B cell (primary cell): ENCODE data around the gene CEL. TPM values are rescaled to one million over a fixed set of nuclear protein-coding genes. Genes with fewer than 3 reads are reported as not detected.
A peak's percentile ranks its signal among the peaks of the same experiment; 100 is the strongest.

Source experiments
- ATAC-seq: fragments of 200-7000 bp; cut with Tn5 transposase; one replicate; pipeline ENCODE4 v1.10.0; 2021; ENCODE audit warnings: low read depth, mild to moderate bottlenecking, moderate number of reproducible peaks, moderate library complexity
- CTCF ChIA-PET: fragments of 350-600 bp; sonication (Branson Sonifier 250); formaldehyde crosslinking; loops from one replicate; lab custom pipeline; 2021; ENCODE audit warnings: antibody characterized with exemption, inconsistent platforms; lab: Charles Lee
- POLR2A ChIA-PET: fragments of 350-600 bp; sonication (Branson Sonifier 250); formaldehyde crosslinking; loops from one replicate; lab custom pipeline; 2021; ENCODE audit warnings: antibody characterized with exemption; lab: Charles Lee
- DNase-seq: peaks from one replicate; pipeline ENCODE4 v3.0.0; 2013
- H2AFZ ChIP-seq: 2 replicates; pipeline ENCODE4 v1.6.1; 2012; ENCODE audit warnings: mild to moderate bottlenecking, low read depth, low read length; ENCODE audit not compliant: insufficient read depth, poor library complexity, severe bottlenecking
- H3K27ac ChIP-seq, 2 donors: 1 replicate in 1 of 2; 2 replicates in 1 of 2; pipeline ENCODE4 v1.5.1; 2012 to 2013; ENCODE audit warnings: low read length in 2 of 2, mild to moderate bottlenecking in 2 of 2, moderate library complexity in 1 of 2
- H3K27me3 ChIP-seq, 4 experiments: fragments of 200-600 bp in 1 of 4; sonication (generic) in 1 of 4; replicated peaks in 1 of 4; 1 replicate in 2 of 4; 2 replicates in 2 of 4; pipeline versions ENCODE4 v1.6.1 to v1.7.0; 2013 to 2016; ENCODE audit warnings: low read length in 3 of 4, mild to moderate bottlenecking in 2 of 4, mixed read lengths in 1 of 4, moderate library complexity in 1 of 4; ENCODE audit not compliant: insufficient read depth in 4 of 4, control insufficient read depth in 3 of 4; ENCODE audit errors: control extremely low read depth in 1 of 4
- H3K36me3 ChIP-seq, 2 experiments: replicated peaks in 1 of 2; 1 replicate in 1 of 2; 2 replicates in 1 of 2; pipeline versions ENCODE4 v1.6.1 to v1.7.1; 2013; ENCODE audit warnings: low read length in 1 of 2; ENCODE audit not compliant: insufficient read depth in 2 of 2, control insufficient read depth in 1 of 2; ENCODE audit errors: control extremely low read depth in 1 of 2, extremely low read depth in 1 of 2
- H3K4me1 ChIP-seq, 2 donors: fragments of 200-600 bp in 1 of 2; sonication (generic) in 1 of 2; 1 replicate in 1 of 2; 2 replicates in 1 of 2; pipeline versions ENCODE4 v1.5.1 to v1.6.1; 2013 to 2017; ENCODE audit warnings: low read length in 2 of 2; ENCODE audit not compliant: control insufficient read depth in 2 of 2, insufficient read depth in 2 of 2
- H3K4me2 ChIP-seq: replicated peaks from 2 replicates; pipeline ENCODE3; 2012; ENCODE audit warnings: mild to moderate bottlenecking, low read depth, low read length; ENCODE audit not compliant: poor library complexity, severe bottlenecking
- H3K4me3 ChIP-seq, 5 experiments: fragments of 200-600 bp in 1 of 5; sonication (generic) in 1 of 5; 1 replicate in 3 of 5; 2 replicates in 2 of 5; pipeline versions ENCODE4 v1.5.1 to v1.7.0; 2011 to 2016; ENCODE audit warnings: low read length in 4 of 5, mild to moderate bottlenecking in 4 of 5, low read depth in 2 of 5, control low read depth in 1 of 5, moderate library complexity in 1 of 5; ENCODE audit not compliant: insufficient read depth in 1 of 5; ENCODE audit errors: control extremely low read depth in 1 of 5, extremely low read depth in 1 of 5
- H3K79me2 ChIP-seq: fragments of 200-600 bp; sonication (generic); one replicate; pipeline ENCODE4 v1.6.0; 2016; ENCODE audit warnings: low read length; ENCODE audit not compliant: control insufficient read depth, insufficient read depth
- H3K9ac ChIP-seq: fragments of 200-600 bp; sonication (generic); 2 replicates; pipeline ENCODE4 v1.6.1; 2017; ENCODE audit warnings: mild to moderate bottlenecking, low read length, moderate library complexity
- H3K9me3 ChIP-seq, 3 donors: one replicate each; pipeline versions ENCODE4 v1.6.1 to v1.7.1; 2013; ENCODE audit warnings: low read length in 2 of 3; ENCODE audit not compliant: control insufficient read depth in 2 of 3, insufficient read depth in 1 of 3; ENCODE audit errors: control extremely low read depth in 1 of 3
- H4K20me1 ChIP-seq: 2 replicates; pipeline ENCODE4 v1.6.0; 2012; ENCODE audit warnings: mild to moderate bottlenecking, low read length; ENCODE audit not compliant: insufficient read depth, control insufficient read depth, poor library complexity, severe bottlenecking
- H3K27ac Mint-ChIP-seq: one replicate; pipeline ENCODE4 v1.8.0; 2021; ENCODE audit warnings: mixed read lengths
- H3K27me3 Mint-ChIP-seq: one replicate; pipeline ENCODE4 v1.8.0; 2021; ENCODE audit warnings: mixed read lengths
- H3K4me1 Mint-ChIP-seq: one replicate; pipeline ENCODE4 v1.8.0; 2021; ENCODE audit warnings: mixed read lengths
- H3K4me3 Mint-ChIP-seq: one replicate; pipeline ENCODE4 v1.8.0; 2021; ENCODE audit warnings: mixed read lengths
- H3K9me3 Mint-ChIP-seq: one replicate; pipeline ENCODE4 v1.8.0; 2022; ENCODE audit warnings: mixed read lengths; ENCODE audit not compliant: insufficient read depth
- EZH2 ChIP-seq: IDR thresholded peaks from 2 replicates; pipeline ENCODE4 v1.6.1; 2012; ENCODE audit warnings: borderline replicate concordance, low read depth, mild to moderate bottlenecking, moderate library complexity, low read length; ENCODE audit not compliant: insufficient read depth, poor library complexity, severe bottlenecking
- WGBS: methylation state at CpG from one replicate; pipeline ENCODE4 v1.1.5; 2013; ENCODE audit warnings: missing lambda C conversion rate; ENCODE audit not compliant: insufficient coverage; 5-methylcytosine and 5-hydroxymethylcytosine counted together
- intact Hi-C: fragments of 100-400 bp; cut with micrococcal nuclease; formaldehyde crosslinking; loops from one replicate; pipeline ENCODE4 v1.10.0; 2022
- polyA plus RNA-seq: library from polyadenylated mRNA; depleted of rRNA; stranded (reverse); fragments of >200 nt; gene quantifications from 2 replicates; pipeline ENCODE4 v1.2.3, GENCODE V29; 2012
- total RNA-seq, 2 donors: library from RNA; stranded (reverse); fragments of 120-200 nt in 1 of 2; gene quantifications; 1 replicate in 1 of 2; 2 replicates in 1 of 2; pipeline versions ENCODE4 v1.2.3 to v1.2.4, GENCODE V29; 2013 to 2022
- TF ChIP-seq, protein P1 (sequence below): fragments of 200-600 bp; IDR thresholded peaks from one replicate; pipeline ENCODE4 v1.8.0; 2022; ENCODE audit warnings: antibody characterized with exemption, mild to moderate bottlenecking

CEL gene
- total and polyA plus RNA-seq, 2 donors (not counting 1 experiment from before 2014, with no cell fraction given): 0.51 to 0.57 TPM

DNA sequence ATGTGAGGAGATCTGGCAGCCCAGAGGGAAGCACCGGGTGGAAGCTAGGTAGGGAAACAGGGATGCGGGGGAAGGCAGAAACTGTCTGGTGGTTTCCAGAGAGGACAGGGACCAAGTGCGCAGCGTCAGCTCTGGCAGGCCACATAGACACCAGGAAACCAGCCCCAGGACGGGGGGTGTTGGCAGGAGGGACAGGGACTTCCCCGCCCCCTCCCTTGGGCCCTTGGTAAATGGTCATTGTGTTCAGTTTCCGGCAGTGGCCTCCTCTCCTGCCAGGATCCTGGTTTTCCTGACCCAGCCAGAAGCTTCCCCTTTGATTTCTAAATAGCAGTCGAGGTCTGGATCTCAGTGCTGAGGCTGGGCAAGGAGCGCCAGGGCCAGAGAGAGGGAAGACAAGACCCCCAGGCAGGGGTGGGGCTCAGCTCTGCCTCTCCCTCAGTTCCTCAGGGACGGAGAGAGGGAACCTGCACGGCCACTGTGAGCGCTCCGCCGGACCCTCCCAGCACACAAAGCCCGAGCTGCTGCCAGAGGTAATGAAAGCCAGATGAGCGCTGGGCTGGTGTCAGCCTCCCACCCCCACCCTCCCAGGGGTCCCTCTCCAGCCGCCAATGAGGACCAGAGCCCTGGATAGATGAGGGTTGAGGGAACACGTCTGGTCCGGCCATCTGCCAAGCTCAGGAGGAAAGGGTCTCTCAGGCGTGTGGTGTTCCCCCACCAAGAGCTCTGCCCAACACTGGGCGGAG, 57.5 kb downstream of the CEL start:
- Histone ChIP-seq H3K4me1 (peaks cover 40 to 55% of the 10 kb centered on the region in 2 donors), H4K20me1 (peaks cover 57% of the 10 kb centered on the region), H3K36me3 (no peaks in the 10 kb centered on the region), H3K27me3 (no peaks in the 10 kb centered on the region), H3K9ac (no peak overlapping the region), H3K4me2 (peak overlapping the region; percentile 100), H3K27ac (no peak overlapping the region), H3K4me3 (no peak overlapping the region), H2AFZ (no peak overlapping the region), H3K79me2 (peaks cover 61% of the 10 kb centered on the region), H3K9me3 (no peaks in the 10 kb centered on the region)
- peaks cover 67% of the 10 kb centered on the region for H3K4me1 Mint-ChIP-seq
- no peaks in the 10 kb centered on the region for H3K27me3 Mint-ChIP-seq
- ChIA-PET CTCF (interaction anchor here (1.5 to 26.5 kb wide), 3 partner anchors 18 to 29 kb away, joined by 6 to 599 read pairs (median 7); no protein-coding TSS in a partner anchor), POLR2A (interaction anchor here (0.9 to 1.4 kb wide), 2 partner anchors 8 to 11 kb away, joined by 3 read pairs; no protein-coding TSS in a partner anchor)
- TF ChIP-seq, protein P1, sequence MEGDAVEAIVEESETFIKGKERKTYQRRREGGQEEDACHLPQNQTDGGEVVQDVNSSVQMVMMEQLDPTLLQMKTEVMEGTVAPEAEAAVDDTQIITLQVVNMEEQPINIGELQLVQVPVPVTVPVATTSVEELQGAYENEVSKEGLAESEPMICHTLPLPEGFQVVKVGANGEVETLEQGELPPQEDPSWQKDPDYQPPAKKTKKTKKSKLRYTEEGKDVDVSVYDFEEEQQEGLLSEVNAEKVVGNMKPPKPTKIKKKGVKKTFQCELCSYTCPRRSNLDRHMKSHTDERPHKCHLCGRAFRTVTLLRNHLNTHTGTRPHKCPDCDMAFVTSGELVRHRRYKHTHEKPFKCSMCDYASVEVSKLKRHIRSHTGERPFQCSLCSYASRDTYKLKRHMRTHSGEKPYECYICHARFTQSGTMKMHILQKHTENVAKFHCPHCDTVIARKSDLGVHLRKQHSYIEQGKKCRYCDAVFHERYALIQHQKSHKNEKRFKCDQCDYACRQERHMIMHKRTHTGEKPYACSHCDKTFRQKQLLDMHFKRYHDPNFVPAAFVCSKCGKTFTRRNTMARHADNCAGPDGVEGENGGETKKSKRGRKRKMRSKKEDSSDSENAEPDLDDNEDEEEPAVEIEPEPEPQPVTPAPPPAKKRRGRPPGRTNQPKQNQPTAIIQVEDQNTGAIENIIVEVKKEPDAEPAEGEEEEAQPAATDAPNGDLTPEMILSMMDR: no peak
- TF ChIP-seq EZH2: no peak
- ATAC-seq (no peak), DNase-seq (no peak)
- H3K9me3 Mint-ChIP-seq: no peaks in the 10 kb centered on the region
- H3K4me3 Mint-ChIP-seq: peak overlapping the region; percentile 86
- intact Hi-C loops: loop anchor here (10.0 kb wide), 1 partner anchor 356 kb away; the partner anchor contains the start of gene SLC2A6
- WGBS: 89% methylated on average over 20 of the region's 21 CpGs
- peak overlapping the region; percentile 65 for H3K27ac Mint-ChIP-seq
